ENCODE results near the gene WWOX. TPM values are rescaled to one million over a fixed set of nuclear protein-coding genes. Genes with fewer than 3 reads are reported as not detected.

Gene WWOX
- total and polyA plus RNA-seq, 2 donors, result 15.3 to 28.4 TPM

GRCh38 chr16:78311831-78312230 is 212.4 kb downstream of the WWOX start:
- Histone ChIP-seq H3K27ac (ENCODE audit: low read depth) (no peak overlapping the region), H3K36me3 (ENCODE audit: insufficient read depth) (no peaks in the 10 kb centered on the region), H3K4me3 (ENCODE audit: low read depth, low read length) (no peak overlapping the region), H3K4me1 (ENCODE audit: insufficient read depth) (no peaks in the 10 kb centered on the region)
- DNase-seq (ENCODE audit: extremely low spot score), result no peak
- 87% methylated on average over 4 of the region's 4 CpGs for WGBS

GRCh38 chr16:78317564-78318240 is 218.2 kb downstream of the WWOX start:
- Histone ChIP-seq H3K4me3 (ENCODE audit: low read depth, low read length) (no peak overlapping the region), H3K27ac (ENCODE audit: low read depth) (no peak overlapping the region)
- WGBS, result 45% methylated on average over 11 of the region's 11 CpGs

GRCh38 chr16:78321620-78322360 is 222.3 kb downstream of the WWOX start:
- no peak overlapping the region for H3K27ac ChIP-seq (ENCODE audit: low read depth)
- 89% methylated on average over 9 of the region's 9 CpGs for WGBS
- H3K36me3 ChIP-seq (ENCODE audit: insufficient read depth), result no peaks in the 10 kb centered on the region
- no peak overlapping the region for H3K4me3 ChIP-seq (ENCODE audit: low read depth, low read length)
- no peaks in the 10 kb centered on the region for H3K4me1 ChIP-seq (ENCODE audit: insufficient read depth)
- DNase-seq (ENCODE audit: extremely low spot score), result no peak

More at GRCh38 chr16:78317564-78318240, 218.2 kb downstream of the WWOX start:
- H3K36me3 ChIP-seq (ENCODE audit: insufficient read depth), result no peaks in the 10 kb centered on the region
- no peak for DNase-seq (ENCODE audit: extremely low spot score)
- no peaks in the 10 kb centered on the region for H3K4me1 ChIP-seq (ENCODE audit: insufficient read depth)

DNA sequence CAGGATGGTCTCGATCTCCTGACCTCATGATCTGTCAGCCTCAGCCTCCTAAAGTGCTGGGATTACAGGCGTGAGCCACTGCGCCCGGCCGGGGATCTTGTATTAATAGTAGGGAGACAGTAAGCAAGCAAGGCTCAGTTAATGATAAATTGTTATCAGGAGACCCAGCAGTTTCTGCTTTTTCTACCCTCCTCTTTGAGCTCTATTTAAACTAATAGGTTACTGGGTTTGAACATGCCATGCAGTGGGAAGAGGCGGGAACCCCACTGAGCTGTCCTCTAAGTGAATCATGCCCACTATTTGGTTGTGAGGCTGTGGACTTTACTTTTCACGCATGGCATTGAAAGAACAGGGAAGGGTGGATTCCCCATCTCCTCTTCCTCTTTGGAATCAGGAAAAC is 223.9 kb downstream of the WWOX start:
- 94% methylated on average over 7 of the region's 7 CpGs for WGBS
- Histone ChIP-seq H3K4me3 (ENCODE audit: low read depth, low read length) (no peak overlapping the region), H3K27ac (ENCODE audit: low read depth) (no peak overlapping the region), H3K36me3 (ENCODE audit: insufficient read depth) (no peaks in the 10 kb centered on the region), H3K4me1 (ENCODE audit: insufficient read depth) (no peaks in the 10 kb centered on the region)
- DNase-seq (ENCODE audit: extremely low spot score), result no peak

- DNase-seq (ENCODE audit: extremely low spot score), result no peak
- Histone ChIP-seq H3K27ac (ENCODE audit: low read depth) (no peak overlapping the region), H3K4me1 (ENCODE audit: insufficient read depth) (no peaks in the 10 kb centered on the region), H3K4me3 (ENCODE audit: low read depth, low read length) (no peak overlapping the region), H3K36me3 (ENCODE audit: insufficient read depth) (no peaks in the 10 kb centered on the region)
- WGBS, result 86% methylated on average over 6 of the region's 6 CpGs
These were observed 225.3 kb downstream of the WWOX start for GRCh38 chr16:78324649-78325285.

DNA sequence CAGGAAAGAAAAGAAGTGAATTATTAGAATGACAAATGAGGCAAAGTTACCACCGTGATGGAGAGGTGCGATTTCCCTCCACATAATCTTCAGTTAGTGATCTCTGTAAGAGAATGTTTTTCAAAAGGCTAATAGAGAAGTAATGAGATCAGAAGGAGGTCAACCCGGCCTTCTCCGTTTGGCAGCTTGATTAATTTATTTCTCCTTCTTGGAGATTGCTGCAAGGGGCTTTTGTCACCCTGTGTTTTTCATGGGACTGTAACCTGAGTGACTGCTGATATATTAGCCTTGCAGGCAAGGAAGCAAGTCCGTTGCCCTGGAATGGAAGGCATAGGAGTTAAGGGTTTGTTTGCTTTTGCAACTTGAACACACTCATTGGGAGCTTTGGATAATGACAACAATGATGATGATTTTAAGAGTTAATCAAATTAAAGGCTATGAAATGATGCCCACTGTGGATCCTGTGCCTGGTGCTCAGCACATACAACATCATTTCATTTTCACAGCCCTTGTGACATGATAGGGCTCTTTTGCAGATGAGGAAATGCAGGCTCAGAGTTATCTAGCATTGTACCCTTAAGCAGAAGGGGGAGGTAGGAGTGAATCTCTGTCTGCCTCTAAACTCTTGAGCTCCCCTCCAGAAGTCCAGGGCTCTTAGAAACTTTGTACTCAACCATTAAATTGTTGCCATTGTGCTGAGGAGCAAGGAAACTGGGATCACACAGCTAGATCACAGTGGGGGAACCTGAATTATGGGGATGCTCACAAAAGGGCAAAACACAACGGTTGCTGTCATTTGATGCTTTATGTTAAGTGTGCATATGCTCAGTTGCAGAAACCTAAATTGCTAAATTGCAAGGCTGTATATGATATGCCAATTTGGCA is 226.3 kb downstream of the WWOX start:
- 69% methylated on average over 6 of the region's 6 CpGs for WGBS
- no peak for DNase-seq (ENCODE audit: extremely low spot score)
- Histone ChIP-seq H3K4me3 (ENCODE audit: low read depth, low read length) (no peak overlapping the region), H3K27ac (ENCODE audit: low read depth) (no peak overlapping the region), H3K36me3 (ENCODE audit: insufficient read depth) (no peaks in the 10 kb centered on the region), H3K4me1 (ENCODE audit: insufficient read depth) (no peaks in the 10 kb centered on the region)

GRCh38 chr16:78326731-78327130 is 227.3 kb downstream of the WWOX start:
- no peak for DNase-seq (ENCODE audit: extremely low spot score)
- 87% methylated on average over 3 of the region's 3 CpGs for WGBS
- Histone ChIP-seq H3K36me3 (ENCODE audit: insufficient read depth) (no peaks in the 10 kb centered on the region), H3K27ac (ENCODE audit: low read depth) (no peak overlapping the region), H3K4me3 (ENCODE audit: low read depth, low read length) (no peak overlapping the region), H3K4me1 (ENCODE audit: insufficient read depth) (no peaks in the 10 kb centered on the region)

DNA sequence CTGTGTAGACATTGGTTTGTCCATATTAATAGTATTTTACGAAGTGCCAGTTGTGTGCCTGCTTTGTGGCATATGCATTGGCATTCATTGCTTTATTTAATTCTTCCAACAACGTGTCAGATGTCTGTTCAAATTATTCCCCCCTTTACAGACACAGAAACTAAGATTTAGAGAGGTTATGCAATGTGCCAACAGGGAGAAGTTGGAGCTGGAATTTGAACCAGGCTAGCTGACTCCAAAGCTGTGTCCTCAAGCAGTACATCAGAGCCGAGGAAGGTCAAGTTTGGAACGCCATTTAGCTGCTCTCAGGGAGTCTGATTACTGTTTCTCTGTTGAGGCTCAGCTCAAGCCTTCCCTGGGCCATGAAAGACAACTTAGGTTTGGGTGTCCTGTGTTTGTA is 232.3 kb downstream of the WWOX start:
- H3K36me3 ChIP-seq (ENCODE audit: insufficient read depth), result no peaks in the 10 kb centered on the region
- no peaks in the 10 kb centered on the region for H3K4me1 ChIP-seq (ENCODE audit: insufficient read depth)
- 72% methylated on average over 4 of the region's 4 CpGs for WGBS
- H3K27ac ChIP-seq (ENCODE audit: low read depth), result no peak overlapping the region
- no peak overlapping the region for H3K4me3 ChIP-seq (ENCODE audit: low read depth, low read length)
- no peak for DNase-seq (ENCODE audit: extremely low spot score)

- H3K4me3 ChIP-seq (ENCODE audit: low read depth, low read length), result no peak overlapping the region
- no peak for DNase-seq (ENCODE audit: extremely low spot score)
- H3K27ac ChIP-seq (ENCODE audit: low read depth), result no peak overlapping the region
- no peaks in the 10 kb centered on the region for H3K36me3 ChIP-seq (ENCODE audit: insufficient read depth)
- 66% methylated on average over 5 of the region's 5 CpGs for WGBS
- no peaks in the 10 kb centered on the region for H3K4me1 ChIP-seq (ENCODE audit: insufficient read depth)
These were observed 234.4 kb downstream of the WWOX start for GRCh38 chr16:78333808-78334207.

DNA sequence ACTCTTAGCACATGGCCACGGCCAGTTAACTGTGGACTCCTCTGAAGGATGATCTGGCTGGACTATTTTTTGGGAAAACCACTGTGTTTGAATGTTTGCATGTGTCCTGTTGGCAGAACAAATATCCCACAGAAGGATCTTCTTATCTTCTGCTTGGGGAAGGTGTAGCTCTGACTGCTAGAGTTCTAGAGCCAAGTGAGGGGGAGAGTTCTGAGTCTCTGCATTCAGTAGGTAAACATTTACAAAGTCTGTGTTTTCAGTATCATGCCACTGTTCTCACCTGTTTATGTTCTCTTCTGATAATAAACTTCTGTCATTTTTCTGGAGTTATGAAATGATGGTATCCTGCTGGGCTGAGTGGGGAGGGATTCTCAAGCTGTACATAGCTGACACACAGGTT is 241.1 kb downstream of the WWOX start:
- H3K36me3 ChIP-seq (ENCODE audit: insufficient read depth), result no peaks in the 10 kb centered on the region
- 72% methylated on average over 1 of the region's 1 CpG for WGBS

GRCh38 chr16:78348068-78348467 is 248.6 kb downstream of the WWOX start:
- DNase-seq (ENCODE audit: extremely low spot score), result no peak
- Histone ChIP-seq H3K4me3 (ENCODE audit: low read depth, low read length) (no peak overlapping the region), H3K4me1 (ENCODE audit: insufficient read depth) (no peaks in the 10 kb centered on the region), H3K27ac (ENCODE audit: low read depth) (no peak overlapping the region), H3K36me3 (ENCODE audit: insufficient read depth) (no peaks in the 10 kb centered on the region)
- 94% methylated on average over 3 of the region's 3 CpGs for WGBS

More for the DNA sequence above, 241.1 kb downstream of the WWOX start:
- DNase-seq (ENCODE audit: extremely low spot score), result no peak
- Histone ChIP-seq H3K4me1 (ENCODE audit: insufficient read depth) (no peaks in the 10 kb centered on the region), H3K4me3 (ENCODE audit: low read depth, low read length) (no peak overlapping the region), H3K27ac (ENCODE audit: low read depth) (no peak overlapping the region)

GRCh38 chr16:78348886-78349285 is 249.4 kb downstream of the WWOX start:
- H3K4me1 ChIP-seq (ENCODE audit: insufficient read depth), result no peaks in the 10 kb centered on the region
- no peak overlapping the region for H3K4me3 ChIP-seq (ENCODE audit: low read depth, low read length)
- no peak overlapping the region for H3K27ac ChIP-seq (ENCODE audit: low read depth)
- no peaks in the 10 kb centered on the region for H3K36me3 ChIP-seq (ENCODE audit: insufficient read depth)
- 98% methylated on average over 9 of the region's 9 CpGs for WGBS
- no peak for DNase-seq (ENCODE audit: extremely low spot score)

DNA sequence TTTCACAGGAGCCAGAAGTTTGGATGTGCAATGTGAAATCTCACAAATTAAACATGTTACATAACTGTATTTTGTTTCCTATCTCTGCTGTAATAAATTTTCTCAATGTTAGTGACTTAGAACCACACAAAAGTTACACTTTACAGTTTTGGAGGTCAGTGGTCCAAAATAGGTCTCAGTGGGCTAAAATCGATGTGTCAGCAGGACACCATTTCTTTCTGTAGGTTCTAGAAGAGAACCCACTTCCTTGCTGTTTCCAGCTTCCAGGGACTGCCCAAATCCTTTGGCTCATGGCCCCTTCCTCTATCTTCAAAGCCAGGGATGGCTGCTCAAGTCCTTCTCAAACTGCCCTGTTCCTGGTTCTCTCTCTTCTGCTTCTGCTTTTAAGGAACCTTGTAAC is 252.7 kb downstream of the WWOX start:
- DNase-seq (ENCODE audit: extremely low spot score), result no peak
- Histone ChIP-seq H3K36me3 (ENCODE audit: insufficient read depth) (no peaks in the 10 kb centered on the region), H3K4me3 (ENCODE audit: low read depth, low read length) (no peak overlapping the region), H3K4me1 (ENCODE audit: insufficient read depth) (no peaks in the 10 kb centered on the region), H3K27ac (ENCODE audit: low read depth) (no peak overlapping the region)
- 93% methylated on average over 1 of the region's 1 CpG for WGBS

Measured in urinary bladder (tissue), 4 donors.